K562 (cell line): ENCODE measurements around the gene IPCEF1. TPM values are rescaled to one million over a fixed set of nuclear protein-coding genes. Genes with fewer than 3 reads are reported as not detected.

Experiments used
- ATAC-seq: fragments of 200-7000 bp; cut with Tn5 transposase; 3 replicates; pipeline ENCODE4 v1.9.1; 2020; ENCODE audit warnings: moderate library complexity
- BruUV-seq: library from RNA; stranded (reverse); fragments of 400-500 nt; replicated peaks from 2 replicates; lab custom pipeline; 2021; lab: Mats Ljungman, UMichigan
- CTCF ChIA-PET: fragments of 300-600 bp; formaldehyde crosslinking; extraction: SDS; loops from one replicate; lab custom pipeline; 2021; ENCODE audit warnings: low intra/inter-chr PET ratio; lab: Yijun Ruan, JAX
- POLR2A ChIA-PET: fragments of 300-600, 350-650 bp; sonication (Branson Sonifier 250); formaldehyde crosslinking; extraction: SDS; loops from one replicate; lab custom pipeline; 2021; ENCODE audit warnings: antibody characterized with exemption, inconsistent platforms; lab: Yijun Ruan, JAX
- DNase-seq, 4 experiments: peaks; one replicate each; pipeline versions ENCODE4 v3.0.0 to v3.0.0-alpha.2; 2011 to 2018; ENCODE audit warnings: low spot score in 3 of 4, mixed read lengths in 3 of 4; ENCODE audit errors: extremely low read depth in 1 of 4
- FAIRE-seq: peaks from 2 replicates; lab custom pipeline; 2011; peaks lifted over from hg19 to GRCh38; lab: Jason Lieb, UNC
- H2AFZ ChIP-seq: 2 replicates; pipeline ENCODE4 v1.6.0; 2011; ENCODE audit warnings: low read depth, low read length, control low read depth, inconsistent platforms
- H3K27ac ChIP-seq: fragments of 200-600 bp; 3 replicates; pipeline ENCODE4 v1.8.0; 2011; ENCODE audit warnings: low read depth, mild to moderate bottlenecking, control low read depth, inconsistent platforms, low read length, moderate library complexity, mixed read lengths; ENCODE audit errors: extremely low read depth
- H3K27me3 ChIP-seq, 2 experiments: fragments of 300-600 bp in 1 of 2; 2 replicates in 1 of 2; 3 replicates in 1 of 2; pipeline versions ENCODE4 v1.6.0 to v1.8.0; 2011; ENCODE audit warnings: inconsistent platforms in 2 of 2, low read length in 2 of 2, mild to moderate bottlenecking in 1 of 2, mixed read lengths in 1 of 2, moderate library complexity in 1 of 2; ENCODE audit not compliant: control insufficient read depth in 2 of 2, insufficient read depth in 2 of 2
- H3K36me3 ChIP-seq: fragments of 300-600 bp; 3 replicates; pipeline ENCODE4 v1.8.0; 2011; ENCODE audit warnings: mild to moderate bottlenecking, low read length, inconsistent platforms; ENCODE audit not compliant: control insufficient read depth, insufficient read depth
- H3K4me1 ChIP-seq, 2 experiments: fragments of 200-600 bp in 1 of 2; replicated peaks in 1 of 2; 2 replicates in 1 of 2; 3 replicates in 1 of 2; pipeline versions ENCODE4 v1.5.1 to v1.8.0; 2011; ENCODE audit warnings: inconsistent platforms in 2 of 2, low read length in 2 of 2, mild to moderate bottlenecking in 1 of 2, mixed read lengths in 1 of 2, moderate library complexity in 1 of 2; ENCODE audit not compliant: control insufficient read depth in 2 of 2, insufficient read depth in 2 of 2
- H3K4me2 ChIP-seq: 2 replicates; pipeline ENCODE4 v1.6.1; 2011; ENCODE audit warnings: low read length, control low read depth, inconsistent platforms, mixed read lengths; ENCODE audit not compliant: insufficient read depth
- H3K4me3 ChIP-seq: fragments of 200-600 bp; sonication (generic), shearing (Covaris generic); 2 replicates; pipeline ENCODE4 v1.5.1; 2016; ENCODE audit warnings: control low read depth, inconsistent platforms
- H3K79me2 ChIP-seq: fragments of 200-600 bp; 3 replicates; pipeline ENCODE4 v1.8.0; 2011; ENCODE audit warnings: low read length, inconsistent platforms; ENCODE audit not compliant: control insufficient read depth, insufficient read depth
- H3K9ac ChIP-seq, 2 experiments: 2 replicates each; pipeline versions ENCODE4 v1.6.0 to v1.6.1; 2011; ENCODE audit warnings: low read depth in 2 of 2, low read length in 2 of 2, control low read depth in 1 of 2, inconsistent platforms in 1 of 2, mild to moderate bottlenecking in 1 of 2, mixed read lengths in 1 of 2; ENCODE audit not compliant: insufficient read depth in 1 of 2
- H3K9me1 ChIP-seq: one replicate; pipeline ENCODE4 v1.6.0; 2011; ENCODE audit warnings: inconsistent platforms, mild to moderate bottlenecking, low read length, moderate library complexity; ENCODE audit not compliant: control insufficient read depth, insufficient read depth
- H3K9me3 ChIP-seq: replicated peaks from 2 replicates; pipeline ENCODE4 v1.5.1; 2011; ENCODE audit warnings: low read depth, low read length, inconsistent platforms; ENCODE audit not compliant: control insufficient read depth, insufficient read depth
- H4K20me1 ChIP-seq: replicated peaks from 2 replicates; pipeline ENCODE4 v1.6.1; 2011; ENCODE audit warnings: low read length, inconsistent platforms, mixed read lengths; ENCODE audit not compliant: control insufficient read depth, insufficient read depth
- CBX1 ChIP-seq: sonication (generic); IDR thresholded peaks from 2 replicates; pipeline ENCODE4 v1.6.1; 2016; ENCODE audit warnings: antibody characterized with exemption, low read depth, mild to moderate bottlenecking
- EGR1 ChIP-seq: fragments of 450-650 bp; conservative IDR thresholded peaks from 2 replicates; pipeline ENCODE4 v1.6.1; 2017; ENCODE audit warnings: mild to moderate bottlenecking
- ESRRA ChIP-seq: fragments of 450-650 bp; IDR thresholded peaks from 2 replicates; pipeline ENCODE4 v1.6.1; 2014; ENCODE audit warnings: low read depth, mild to moderate bottlenecking, moderate library complexity, borderline replicate concordance
- MEIS2 ChIP-seq: fragments of 450-650 bp; IDR thresholded peaks from 2 replicates; pipeline ENCODE4 v1.6.1; 2014; ENCODE audit warnings: mild to moderate bottlenecking; ENCODE audit not compliant: partially characterized antibody
- NCOA6 ChIP-seq: fragments of 450-650 bp; IDR thresholded peaks from 2 replicates; pipeline ENCODE4 v1.6.1; 2017; ENCODE audit warnings: mild to moderate bottlenecking
- NFE2 ChIP-seq: IDR thresholded peaks from 2 replicates; pipeline ENCODE4 v1.6.1; 2014; ENCODE audit warnings: antibody characterized with exemption, low read depth
- NR2C2 ChIP-seq, 2 experiments: fragments of 200-800 bp in 1 of 2; sonication (Bioruptor generic) in 1 of 2; sonication (generic) in 1 of 2; formaldehyde crosslinking in 1 of 2; IDR thresholded peaks; 2 replicates each; pipeline versions ENCODE4 v1.6.1 to v1.8.0; 2016 to 2022; ENCODE audit warnings: mild to moderate bottlenecking in 1 of 2, missing compliant biosample characterization in 1 of 2, missing genetic modification characterization in 1 of 2, missing genetic modification reagents in 1 of 2
- RNF2 ChIP-seq: sonication (generic); IDR thresholded peaks from 2 replicates; pipeline ENCODE4 v1.6.1; 2016
- SRSF7 ChIP-seq: fragments of 200-400 bp; formaldehyde crosslinking; optimal IDR thresholded peaks from 2 replicates; pipeline ENCODE3; 2017; ENCODE audit warnings: mild to moderate bottlenecking, low read depth, low read length
- STAT5A ChIP-seq: IDR thresholded peaks from 2 replicates; pipeline ENCODE4 v1.6.1; 2012; ENCODE audit warnings: low read length, inconsistent platforms, borderline replicate concordance
- XRCC4 ChIP-seq: IDR thresholded peaks from one replicate; pipeline ENCODE4 v1.6.1; 2011; ENCODE audit not compliant: insufficient read depth, insufficient read length; ENCODE audit errors: extremely low read depth
- in situ Hi-C: fragments of 300-500 bp; cut with MboI; formaldehyde crosslinking; loops from 4 replicates; pipeline ENCODE4 v1.15.0; 2018; ENCODE audit warnings: inconsistent platforms, mixed read lengths
- intact Hi-C: fragments of 100-400 bp; cut with micrococcal nuclease; formaldehyde crosslinking; loops from 2 replicates; pipeline ENCODE4 v1.14.2; 2022
- polyA plus RNA-seq, 8 experiments: library from polyadenylated mRNA; depleted of rRNA in 4 of 8; stranded (reverse) in 5 of 8; unstranded in 3 of 8; fragments of >200 nt; fragmentation: Nextera tagmentation in 2 of 8; fragmentation: Illumina TruSeq in 1 of 8; extraction: Ambion mirVana in 2 of 8; extraction: Trizol in 1 of 8; gene quantifications; 2 replicates each; pipeline versions ENCODE4 v1.2.1 to v1.2.3, GENCODE V29; 2011 to 2014; ENCODE audit warnings: inconsistent platforms in 1 of 8, missing spikeins in 1 of 8
- total RNA-seq, 7 experiments: library from RNA; depleted of rRNA in 6 of 7; stranded (reverse); fragments of >200 nt in 6 of 7; fragmentation: Illumina TruSeq in 2 of 7; extraction: Trizol in 2 of 7; gene quantifications; 2 replicates each; pipeline versions ENCODE4 v1.2.1 to v1.2.3, GENCODE V29; 2011 to 2021; ENCODE audit warnings: low replicate concordance in 1 of 7
- TF ChIP-seq, protein P1 (sequence below): fragments of 450-650 bp; IDR thresholded peaks from 2 replicates; pipeline ENCODE4 v1.7.1; 2018; ENCODE audit warnings: mild to moderate bottlenecking, low read depth; ENCODE audit not compliant: partially characterized antibody
- TF ChIP-seq, protein P2 (sequence below): sonication (generic); formaldehyde crosslinking; IDR thresholded peaks from 2 replicates; pipeline ENCODE4 v1.5.0; 2020; ENCODE audit warnings: missing genetic modification reagents

Gene IPCEF1
- total and polyA plus RNA-seq, 9 of the 15 experiments (the other 6 are each of a cell fraction or from before 2014, with no cell fraction given): 0.14 to 0.18 TPM; not detected in 7

GRCh38 chr6:154157706-154158105 is 198.9 kb downstream of the IPCEF1 start:
- H3K79me2 ChIP-seq: no peaks in the 10 kb centered on the region
- H4K20me1 ChIP-seq: no peaks in the 10 kb centered on the region
- POLR2A ChIA-PET: interaction anchor here (0.8 kb wide), 1 partner anchor 130 kb away, joined by 4 read pairs; no protein-coding TSS in a partner anchor
- H3K36me3 ChIP-seq: no peaks in the 10 kb centered on the region
- no TSS peak for BruUV-seq
- no peaks in the 10 kb centered on the region for H3K27me3 ChIP-seq
- no peak overlapping the region for H3K27ac ChIP-seq
- H3K9me1 ChIP-seq: no peaks in the 10 kb centered on the region
- CTCF ChIA-PET: no interaction called here
- TF ChIP-seq STAT5A (no peak), MEIS2 (no peak), RNF2 (no peak), CBX1 (no peak), SRSF7 (no peak), EGR1 (no peak), NCOA6 (no peak), NFE2 (no peak), ESRRA (no peak), NR2C2 (CRISPR knock-in tag; IDR thresholded peaks at IDR 0.05) (no peak), NR2C2 (tag; IDR thresholded peaks at IDR 0.05) (no peak), XRCC4 (no peak)
- TF ChIP-seq, protein P1, sequence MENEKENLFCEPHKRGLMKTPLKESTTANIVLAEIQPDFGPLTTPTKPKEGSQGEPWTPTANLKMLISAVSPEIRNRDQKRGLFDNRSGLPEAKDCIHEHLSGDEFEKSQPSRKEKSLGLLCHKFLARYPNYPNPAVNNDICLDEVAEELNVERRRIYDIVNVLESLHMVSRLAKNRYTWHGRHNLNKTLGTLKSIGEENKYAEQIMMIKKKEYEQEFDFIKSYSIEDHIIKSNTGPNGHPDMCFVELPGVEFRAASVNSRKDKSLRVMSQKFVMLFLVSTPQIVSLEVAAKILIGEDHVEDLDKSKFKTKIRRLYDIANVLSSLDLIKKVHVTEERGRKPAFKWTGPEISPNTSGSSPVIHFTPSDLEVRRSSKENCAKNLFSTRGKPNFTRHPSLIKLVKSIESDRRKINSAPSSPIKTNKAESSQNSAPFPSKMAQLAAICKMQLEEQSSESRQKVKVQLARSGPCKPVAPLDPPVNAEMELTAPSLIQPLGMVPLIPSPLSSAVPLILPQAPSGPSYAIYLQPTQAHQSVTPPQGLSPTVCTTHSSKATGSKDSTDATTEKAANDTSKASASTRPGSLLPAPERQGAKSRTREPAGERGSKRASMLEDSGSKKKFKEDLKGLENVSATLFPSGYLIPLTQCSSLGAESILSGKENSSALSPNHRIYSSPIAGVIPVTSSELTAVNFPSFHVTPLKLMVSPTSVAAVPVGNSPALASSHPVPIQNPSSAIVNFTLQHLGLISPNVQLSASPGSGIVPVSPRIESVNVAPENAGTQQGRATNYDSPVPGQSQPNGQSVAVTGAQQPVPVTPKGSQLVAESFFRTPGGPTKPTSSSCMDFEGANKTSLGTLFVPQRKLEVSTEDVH: no peak
- TF ChIP-seq, protein P2, sequence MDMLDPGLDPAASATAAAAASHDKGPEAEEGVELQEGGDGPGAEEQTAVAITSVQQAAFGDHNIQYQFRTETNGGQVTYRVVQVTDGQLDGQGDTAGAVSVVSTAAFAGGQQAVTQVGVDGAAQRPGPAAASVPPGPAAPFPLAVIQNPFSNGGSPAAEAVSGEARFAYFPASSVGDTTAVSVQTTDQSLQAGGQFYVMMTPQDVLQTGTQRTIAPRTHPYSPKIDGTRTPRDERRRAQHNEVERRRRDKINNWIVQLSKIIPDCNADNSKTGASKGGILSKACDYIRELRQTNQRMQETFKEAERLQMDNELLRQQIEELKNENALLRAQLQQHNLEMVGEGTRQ: no peak
- TF ChIP-seq, all 486 proteins: peak for 0
- H3K4me1 ChIP-seq: no peaks in the 10 kb centered on the region
- H3K4me2 ChIP-seq: no peak overlapping the region
- in situ Hi-C loops: loop anchor here (10.0 to 25.0 kb wide), 2 partner anchors 517 to 655 kb away; no protein-coding TSS in a partner anchor
- H3K9me3 ChIP-seq: no peaks in the 10 kb centered on the region
- intact Hi-C loops: loop anchor here (2.0 to 10.0 kb wide), 3 partner anchors 187 to 647 kb away; no protein-coding TSS in a partner anchor
- no peak for FAIRE-seq
- H2AFZ ChIP-seq: no peak overlapping the region
- ATAC-seq: no peak
- no peak overlapping the region for H3K9ac ChIP-seq
- no peak for DNase-seq
- H3K4me3 ChIP-seq: no peak overlapping the region
